Thyroid gland (tissue), 4 donors: ENCODE results near the gene SLC5A11.

Experiments
- POLR2A ChIP-seq, 2 donors: fragments of 450-650 bp; IDR thresholded peaks; one replicate each; pipeline ENCODE4 v1.6.1; 2017; ENCODE audit warnings: antibody characterized with exemption in 2 of 2, mild to moderate bottlenecking in 2 of 2, moderate library complexity in 1 of 2
- TF ChIP-seq, protein P1 (sequence below), 6 experiments: fragments of 200-600 bp in 3 of 6; fragments of 450-650 bp in 3 of 6; sonication (generic) in 3 of 6; IDR thresholded peaks; one replicate each; pipeline ENCODE4 v1.5.1; 2016 to 2019; ENCODE audit warnings: antibody characterized with exemption in 6 of 6, mild to moderate bottlenecking in 2 of 6, inconsistent platforms in 1 of 6, moderate library complexity in 1 of 6

DNA sequence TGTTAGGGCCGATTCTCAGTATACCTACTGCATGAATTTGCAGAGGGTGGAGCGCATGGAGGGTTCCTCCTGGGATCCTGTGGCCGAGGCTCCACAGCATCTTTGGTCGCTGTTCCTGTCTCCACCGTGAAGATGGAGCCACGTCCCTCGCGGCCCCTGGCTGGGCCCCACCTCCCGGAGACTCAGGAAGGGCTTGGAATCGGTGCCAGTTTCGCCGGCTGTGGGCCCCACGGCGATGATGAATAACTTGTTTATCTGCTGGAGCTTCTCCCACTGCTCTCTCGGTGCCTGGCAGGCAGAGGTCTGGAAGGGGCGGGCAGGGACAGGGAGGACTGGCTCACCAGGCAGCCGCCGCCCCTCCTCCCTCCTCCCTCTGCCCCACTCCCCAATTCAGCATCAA lies 8.1 kb downstream of the SLC5A11 start:
- TF ChIP-seq, protein P1, sequence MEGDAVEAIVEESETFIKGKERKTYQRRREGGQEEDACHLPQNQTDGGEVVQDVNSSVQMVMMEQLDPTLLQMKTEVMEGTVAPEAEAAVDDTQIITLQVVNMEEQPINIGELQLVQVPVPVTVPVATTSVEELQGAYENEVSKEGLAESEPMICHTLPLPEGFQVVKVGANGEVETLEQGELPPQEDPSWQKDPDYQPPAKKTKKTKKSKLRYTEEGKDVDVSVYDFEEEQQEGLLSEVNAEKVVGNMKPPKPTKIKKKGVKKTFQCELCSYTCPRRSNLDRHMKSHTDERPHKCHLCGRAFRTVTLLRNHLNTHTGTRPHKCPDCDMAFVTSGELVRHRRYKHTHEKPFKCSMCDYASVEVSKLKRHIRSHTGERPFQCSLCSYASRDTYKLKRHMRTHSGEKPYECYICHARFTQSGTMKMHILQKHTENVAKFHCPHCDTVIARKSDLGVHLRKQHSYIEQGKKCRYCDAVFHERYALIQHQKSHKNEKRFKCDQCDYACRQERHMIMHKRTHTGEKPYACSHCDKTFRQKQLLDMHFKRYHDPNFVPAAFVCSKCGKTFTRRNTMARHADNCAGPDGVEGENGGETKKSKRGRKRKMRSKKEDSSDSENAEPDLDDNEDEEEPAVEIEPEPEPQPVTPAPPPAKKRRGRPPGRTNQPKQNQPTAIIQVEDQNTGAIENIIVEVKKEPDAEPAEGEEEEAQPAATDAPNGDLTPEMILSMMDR (IDR thresholded peaks at IDR 0.05): no peak
- no peak for TF ChIP-seq POLR2A (IDR thresholded peaks at IDR 0.05)
